GM19468 (cell line): ENCODE data around the gene HDHD3.

Source experiments
- ATAC-seq: cut with Tn5 transposase; IDR thresholded peaks from one replicate; pipeline ENCODE4 v1.9.1; 2021; ENCODE audit warnings: mild to moderate bottlenecking, moderate library complexity, moderate number of reproducible peaks; ENCODE audit not compliant: unreplicated experiment; ENCODE audit errors: extremely low read depth

HDHD3 gene

DNA sequence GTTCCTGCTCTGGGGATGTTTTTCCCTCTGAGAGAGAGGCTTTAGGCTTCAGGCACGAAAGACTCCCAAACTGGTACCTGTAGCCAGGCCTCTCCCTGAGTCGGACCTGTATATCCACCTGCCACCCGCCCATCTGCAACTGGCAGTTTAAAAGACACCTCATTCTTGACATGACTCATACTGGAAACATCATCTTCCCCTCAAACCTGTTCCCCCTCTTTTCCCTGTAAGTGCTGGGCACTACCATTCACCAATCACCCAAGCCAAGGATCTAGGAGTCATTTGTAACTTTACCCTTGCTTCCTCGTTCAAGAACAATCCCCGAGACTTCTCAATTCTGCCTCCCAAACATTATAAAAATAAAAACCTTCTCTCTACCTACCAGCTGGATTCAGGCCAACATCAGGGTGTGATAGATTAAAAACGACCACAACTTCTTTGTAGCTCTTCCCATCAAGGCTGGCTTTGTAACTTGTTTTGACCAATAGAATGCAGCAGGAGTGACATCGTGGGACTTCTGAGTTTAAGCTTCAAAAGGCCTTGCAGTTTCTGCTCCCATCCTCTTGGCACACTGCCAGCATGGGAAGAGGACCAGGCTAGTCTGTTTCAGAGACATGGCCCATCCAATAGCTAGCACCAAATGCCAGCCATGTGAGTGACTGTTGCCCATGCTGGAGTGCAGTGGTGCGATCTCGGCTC, 34.9 kb downstream of the HDHD3 start:
- no peak for ATAC-seq

DNA sequence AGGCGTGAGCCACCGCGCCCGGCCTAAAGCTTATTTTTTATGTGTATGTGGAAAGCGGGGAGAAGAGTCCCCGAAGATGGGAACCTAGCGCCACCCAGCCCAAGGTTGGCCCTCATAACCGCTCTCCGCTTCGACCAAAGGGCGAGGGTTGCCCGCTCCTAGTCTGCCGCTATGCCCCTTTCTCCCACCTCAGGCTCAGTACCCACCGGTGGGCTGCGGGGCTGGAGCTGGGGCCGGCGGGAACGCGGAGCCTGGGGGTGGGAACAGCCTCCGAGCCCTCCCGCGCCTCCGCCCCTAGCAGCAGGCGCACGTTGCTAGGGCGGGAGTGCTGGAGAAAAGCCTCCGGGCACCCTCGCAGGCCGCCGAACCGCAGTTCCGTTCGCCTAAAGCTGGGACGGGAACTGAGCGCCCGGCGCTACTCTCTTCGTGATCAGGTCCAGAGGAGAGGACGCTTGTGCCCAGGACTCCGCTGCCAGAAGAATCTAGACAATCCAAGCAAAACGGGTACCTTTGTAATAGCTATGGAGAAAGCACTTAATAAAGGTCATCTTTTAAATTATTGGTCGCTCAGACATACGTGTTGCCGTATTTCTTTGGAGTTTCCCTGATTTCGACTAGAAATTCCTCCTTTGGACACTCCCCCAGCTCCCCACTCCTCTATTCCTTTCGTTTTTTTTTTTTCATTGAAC, 36.6 kb downstream of the HDHD3 start, which contains the start of gene WDR31:
Gene WDR31, minus strand, starts transcription at position 265 of the 689 bp plus-strand sequence. CDS start 8,253 bp downstream, outside the sequence.
- peak; percentile 87 for ATAC-seq

DNA sequence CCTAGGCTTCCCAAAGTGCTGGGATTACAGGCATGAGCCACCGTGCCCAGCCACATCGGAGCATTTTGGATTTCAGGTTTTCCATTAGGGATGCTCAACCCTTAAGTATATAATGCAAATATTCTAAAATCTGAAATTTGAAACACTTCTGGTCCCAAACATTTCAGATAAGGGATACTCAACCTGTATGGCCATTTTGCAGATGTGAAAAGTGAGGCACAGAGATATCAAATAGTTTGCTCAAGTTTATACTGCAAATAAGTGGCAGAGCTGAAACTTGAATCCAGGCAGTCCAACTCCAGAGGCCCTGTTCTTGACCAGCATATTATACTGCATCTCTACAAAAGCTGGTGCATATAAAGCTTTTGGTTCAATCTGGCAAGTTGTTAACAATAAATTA, 39.1 kb downstream of the HDHD3 start:
- no peak for ATAC-seq

DNA sequence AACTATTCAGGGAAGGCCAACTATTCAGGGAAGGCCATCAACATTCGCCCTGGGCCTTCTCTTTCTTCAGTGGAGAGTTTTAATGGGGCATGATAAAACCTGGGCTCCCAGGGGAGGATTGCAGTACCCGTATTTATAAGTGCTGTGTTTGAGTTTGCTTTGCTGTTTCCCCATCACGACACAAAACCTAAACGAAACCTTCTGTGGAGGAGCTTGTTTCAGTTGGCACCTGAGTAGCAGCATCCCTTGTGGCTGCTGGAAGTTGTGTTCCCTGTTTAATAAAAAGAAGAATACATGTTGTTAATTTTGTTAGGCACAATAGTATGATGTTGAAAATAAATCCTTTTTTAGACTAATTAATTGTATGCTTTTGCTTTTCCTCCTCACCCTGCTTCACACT, 45.0 kb downstream of the HDHD3 start:
- ATAC-seq: no peak

DNA sequence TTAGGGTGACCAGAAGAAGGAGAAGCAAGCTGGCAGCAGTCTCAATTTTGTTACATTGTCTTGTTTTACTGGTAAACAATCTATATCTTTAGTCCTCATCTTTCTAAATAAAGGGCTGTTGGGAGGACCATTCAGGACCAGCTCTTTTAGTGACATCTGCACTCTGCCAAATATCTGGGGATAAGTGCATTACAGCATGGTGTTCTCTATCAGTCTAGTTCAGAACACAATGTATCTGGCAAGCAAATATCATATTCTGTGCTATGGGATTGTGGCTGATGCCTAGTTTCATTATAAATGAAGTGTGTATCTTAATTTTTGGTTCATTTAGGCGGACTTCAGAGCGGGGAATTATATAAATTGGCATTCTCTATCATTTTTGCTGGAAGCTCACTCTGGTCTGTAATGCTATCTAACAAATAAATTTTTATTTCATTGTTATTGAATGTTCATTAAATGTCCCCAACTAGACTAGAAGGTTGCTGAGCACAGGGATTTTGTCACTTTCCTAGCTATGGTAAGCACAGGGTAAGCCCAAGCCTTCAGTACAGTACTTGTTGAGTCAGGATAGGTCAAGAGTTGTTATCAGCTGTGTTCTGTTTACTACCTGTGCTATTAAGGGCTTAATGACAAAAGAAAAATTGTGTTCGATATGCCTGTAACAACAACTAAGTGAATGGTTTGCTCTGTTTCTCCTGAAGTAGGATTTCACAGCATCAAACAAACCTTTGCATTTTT, 48.6 kb downstream of the HDHD3 start:
- no peak for ATAC-seq

DNA sequence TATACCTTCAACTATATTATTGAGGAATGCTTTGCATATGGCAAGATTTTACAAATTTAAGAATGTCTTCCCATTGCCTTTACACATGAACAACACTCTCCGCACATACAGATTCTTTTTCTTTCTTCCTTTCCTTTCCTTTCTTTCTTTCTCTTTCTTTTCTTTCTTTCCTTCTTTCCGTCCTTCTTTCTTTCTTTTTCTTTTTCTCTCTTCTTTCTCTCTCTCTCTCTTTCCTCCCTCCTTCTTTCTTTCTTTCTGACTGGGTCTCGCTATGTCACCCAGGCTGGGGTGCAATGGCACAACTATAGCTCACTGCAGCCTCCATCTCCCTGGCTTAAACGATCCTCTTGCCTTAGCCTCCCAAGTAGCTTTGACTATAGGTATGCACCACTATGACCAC, 50.6 kb downstream of the HDHD3 start:
- ATAC-seq: no peak
